ENCODE results near the gene OR52E1.
"Not testable (repeated sequence)": the region's sequence is repeated elsewhere in the genome, so short reads cannot be mapped to it uniquely, and the experiment has no call there.

Gene OR52E1

GRCh38 chr11:5069272-5069671, at the start of gene OR52E1:
Gene OR52E1 (plus strand): TSS chr11:5069572.
- no peak for DNase-seq

- DNase-seq, result no peak
Observed at GRCh38 chr11:5021996-5022395, 47.4 kb upstream of the OR52E1 start.

GRCh38 chr11:5036669-5037068, 32.7 kb upstream of the OR52E1 start:
- no peak for DNase-seq

GRCh38 chr11:5037926-5038325, 31.4 kb upstream of the OR52E1 start:
- DNase-seq, result no peak

- DNase-seq, result no peak
Observed at GRCh38 chr11:5038341-5038740, 31.0 kb upstream of the OR52E1 start.

- no peak for DNase-seq
Observed at GRCh38 chr11:5040876-5041275, 28.5 kb upstream of the OR52E1 start.

- DNase-seq, result no peak
Observed at GRCh38 chr11:5042091-5042490, 27.3 kb upstream of the OR52E1 start.

- DNase-seq, result no peak
Observed at GRCh38 chr11:5043380-5043779, 26.0 kb upstream of the OR52E1 start.

GRCh38 chr11:5046226-5046625, 23.1 kb upstream of the OR52E1 start, which contains the start of gene OR52J3:
Gene OR52J3 (plus strand): TSS chr11:5046526. CDS start chr11:5046526, 0 bp downstream.
- DNase-seq, result no peak

GRCh38 chr11:5046754-5047330, 22.5 kb upstream of the OR52E1 start:
- DNase-seq, result no peak

- DNase-seq, result not testable (repeated sequence)
Observed at GRCh38 chr11:5058679-5059078, 10.7 kb upstream of the OR52E1 start.

- DNase-seq, result no peak
Observed at GRCh38 chr11:5059391-5059790, 10.0 kb upstream of the OR52E1 start, which contains the start of gene OR52E2. Gene OR52E2 (minus strand): TSS chr11:5059627. CDS start chr11:5059627, 0 bp downstream.

- DNase-seq, result no peak
Observed at GRCh38 chr11:5065027-5065426, 4.3 kb upstream of the OR52E1 start.

GRCh38 chr11:5071799-5072198, 2.4 kb downstream of the OR52E1 start:
- DNase-seq, result no peak

- no peak for DNase-seq
Observed at GRCh38 chr11:5081405-5081804, 12.0 kb downstream of the OR52E1 start.

GRCh38 chr11:5083602-5084001, 14.2 kb downstream of the OR52E1 start:
- DNase-seq, result no peak

GRCh38 chr11:5088556-5088955, 19.2 kb downstream of the OR52E1 start:
- no peak for DNase-seq

GRCh38 chr11:5090668-5091067, 21.3 kb downstream of the OR52E1 start:
- DNase-seq, result no peak

- DNase-seq, result no peak
Observed at GRCh38 chr11:5092821-5093585, 23.6 kb downstream of the OR52E1 start.

- no peak for DNase-seq
Observed at GRCh38 chr11:5096011-5096410, 26.6 kb downstream of the OR52E1 start.

- no peak for DNase-seq
Observed at GRCh38 chr11:5102246-5102645, 32.9 kb downstream of the OR52E1 start.

- DNase-seq, result no peak
Observed at GRCh38 chr11:5103066-5103465, 33.7 kb downstream of the OR52E1 start.

- DNase-seq, result no peak
Observed at GRCh38 chr11:5107285-5107684, 37.9 kb downstream of the OR52E1 start.

GRCh38 chr11:5115339-5115738, 46.0 kb downstream of the OR52E1 start:
- no peak for DNase-seq

- DNase-seq, result no peak
Observed at GRCh38 chr11:5117588-5117987, 48.2 kb downstream of the OR52E1 start.
